ENCODE measurements around the gene PANK4. TPM values are rescaled to one million over a fixed set of nuclear protein-coding genes. Genes with fewer than 3 reads are reported as not detected.

The PANK4 gene
- total and polyA plus RNA-seq, 9 donors, result 19.7 to 30.2 (median 22.5) TPM

- Histone ChIP-seq H3K27me3 (ENCODE audit: control insufficient read depth, insufficient read depth, low read length) (no peaks in the 10 kb centered on the region), H3K9me3 (replicated peaks; ENCODE audit: control insufficient read depth, low read depth, low read length) (no peaks in the 10 kb centered on the region), H3K4me3 (ENCODE audit: low read length) (no peak overlapping the region), H3K4me1 (ENCODE audit: control insufficient read depth, insufficient read depth, low read length) (peaks cover 15% of the 10 kb centered on the region), H3K27ac (ENCODE audit: low read length) (no peak overlapping the region), H3K36me3 (ENCODE audit: control insufficient read depth, insufficient read depth, low read length) (peaks cover 78% of the 10 kb centered on the region)
- DNase-seq, result no peak
- WGBS (ENCODE audit: insufficient coverage), result 91% methylated on average over 27 of the region's 27 CpGs
Measured at GRCh38 chr1:2510366-2511155, 15.8 kb downstream of the PANK4 start.

GRCh38 chr1:2509589-2509988, 16.8 kb downstream of the PANK4 start:
- H3K4me3 ChIP-seq (ENCODE audit: low read length), result no peak overlapping the region
- H3K27ac ChIP-seq (ENCODE audit: low read length), result no peak overlapping the region
- no peaks in the 10 kb centered on the region for H3K27me3 ChIP-seq (ENCODE audit: control insufficient read depth, insufficient read depth, low read length)
- no peaks in the 10 kb centered on the region for H3K9me3 ChIP-seq (replicated peaks; ENCODE audit: control insufficient read depth, low read depth, low read length)
- 87% methylated on average over 11 of the region's 11 CpGs for WGBS (ENCODE audit: insufficient coverage)
- DNase-seq, result no peak
- H3K36me3 ChIP-seq (ENCODE audit: control insufficient read depth, insufficient read depth, low read length), result peaks cover 68% of the 10 kb centered on the region
- H3K4me1 ChIP-seq (ENCODE audit: control insufficient read depth, insufficient read depth, low read length), result peaks cover 24% of the 10 kb centered on the region

GRCh38 chr1:2508751-2509150, 17.6 kb downstream of the PANK4 start:
- H3K27me3 ChIP-seq (ENCODE audit: control insufficient read depth, insufficient read depth, low read length), result peaks cover 7% of the 10 kb centered on the region
- H3K27ac ChIP-seq (ENCODE audit: low read length), result no peak overlapping the region
- DNase-seq, result no peak
- no peaks in the 10 kb centered on the region for H3K9me3 ChIP-seq (replicated peaks; ENCODE audit: control insufficient read depth, low read depth, low read length)
- H3K4me3 ChIP-seq (ENCODE audit: low read length), result no peak overlapping the region
- peaks cover 33% of the 10 kb centered on the region for H3K4me1 ChIP-seq (ENCODE audit: control insufficient read depth, insufficient read depth, low read length)
- H3K36me3 ChIP-seq (ENCODE audit: control insufficient read depth, insufficient read depth, low read length), result peaks cover 62% of the 10 kb centered on the region
- 89% methylated on average over 25 of the region's 29 CpGs for WGBS (ENCODE audit: insufficient coverage)

- H3K4me3 ChIP-seq (ENCODE audit: low read length), result no peak overlapping the region
- WGBS (ENCODE audit: insufficient coverage), result 80% methylated on average over 16 of the region's 24 CpGs
- H3K27me3 ChIP-seq (ENCODE audit: control insufficient read depth, insufficient read depth, low read length), result peaks cover 8% of the 10 kb centered on the region
- H3K27ac ChIP-seq (ENCODE audit: low read length), result no peak overlapping the region
- no peaks in the 10 kb centered on the region for H3K9me3 ChIP-seq (replicated peaks; ENCODE audit: control insufficient read depth, low read depth, low read length)
- no peak for DNase-seq
- H3K4me1 ChIP-seq (ENCODE audit: control insufficient read depth, insufficient read depth, low read length), result peaks cover 38% of the 10 kb centered on the region
- peaks cover 56% of the 10 kb centered on the region for H3K36me3 ChIP-seq (ENCODE audit: control insufficient read depth, insufficient read depth, low read length)
Measured at GRCh38 chr1:2508180-2508579, 18.2 kb downstream of the PANK4 start.

GRCh38 chr1:2507744-2508155, 18.6 kb downstream of the PANK4 start:
- no peak for DNase-seq
- 88% methylated on average over 2 of the region's 6 CpGs for WGBS (ENCODE audit: insufficient coverage)
- Histone ChIP-seq H3K4me3 (ENCODE audit: low read length) (no peak overlapping the region), H3K27ac (ENCODE audit: low read length) (no peak overlapping the region), H3K4me1 (ENCODE audit: control insufficient read depth, insufficient read depth, low read length) (peaks cover 43% of the 10 kb centered on the region), H3K9me3 (replicated peaks; ENCODE audit: control insufficient read depth, low read depth, low read length) (no peaks in the 10 kb centered on the region), H3K27me3 (ENCODE audit: control insufficient read depth, insufficient read depth, low read length) (peaks cover 10% of the 10 kb centered on the region), H3K36me3 (ENCODE audit: control insufficient read depth, insufficient read depth, low read length) (peaks cover 52% of the 10 kb centered on the region)

DNA sequence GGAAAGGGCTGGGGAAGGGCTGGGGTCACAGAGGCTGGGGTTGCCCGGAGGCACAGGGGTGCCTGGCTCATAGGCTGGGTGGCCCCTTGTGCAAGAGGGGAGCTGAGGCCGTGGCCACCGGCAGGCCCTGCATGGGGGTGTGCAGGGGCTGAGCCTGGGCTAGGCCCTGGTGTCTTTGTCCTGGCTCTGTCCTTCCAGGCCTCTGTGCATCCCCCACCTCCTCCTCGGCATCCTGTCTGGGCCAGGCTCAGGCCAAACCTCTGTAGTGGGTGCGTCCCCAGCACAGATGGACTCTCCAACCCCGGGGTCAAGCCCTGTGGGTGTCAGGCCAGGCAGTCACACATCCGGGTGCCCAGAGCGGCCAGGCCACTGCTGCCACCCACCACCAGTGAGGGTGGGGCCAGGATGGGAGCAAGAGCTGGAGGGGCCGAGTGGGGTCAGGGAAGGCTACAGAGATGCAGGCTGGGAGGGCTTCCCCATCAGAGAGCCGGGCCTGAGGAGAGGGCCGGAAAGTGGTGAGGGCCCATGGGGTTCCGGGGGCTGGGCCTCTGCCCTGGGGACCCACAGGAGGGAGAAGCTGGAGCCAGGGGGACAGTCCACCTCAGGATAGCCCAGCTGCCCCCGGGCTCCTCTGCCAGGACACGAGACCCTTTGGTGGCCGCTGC, 19.4 kb downstream of the PANK4 start:
- H3K27ac ChIP-seq (ENCODE audit: low read length), result no peak overlapping the region
- peaks cover 49% of the 10 kb centered on the region for H3K4me1 ChIP-seq (ENCODE audit: control insufficient read depth, insufficient read depth, low read length)
- H3K4me3 ChIP-seq (ENCODE audit: low read length), result no peak overlapping the region
- peaks cover 45% of the 10 kb centered on the region for H3K36me3 ChIP-seq (ENCODE audit: control insufficient read depth, insufficient read depth, low read length)
- WGBS (ENCODE audit: insufficient coverage), result 58% methylated on average over 15 of the region's 15 CpGs
- H3K9me3 ChIP-seq (replicated peaks; ENCODE audit: control insufficient read depth, low read depth, low read length), result no peaks in the 10 kb centered on the region
- no peak for DNase-seq
- H3K27me3 ChIP-seq (ENCODE audit: control insufficient read depth, insufficient read depth, low read length), result peaks cover 10% of the 10 kb centered on the region

DNA sequence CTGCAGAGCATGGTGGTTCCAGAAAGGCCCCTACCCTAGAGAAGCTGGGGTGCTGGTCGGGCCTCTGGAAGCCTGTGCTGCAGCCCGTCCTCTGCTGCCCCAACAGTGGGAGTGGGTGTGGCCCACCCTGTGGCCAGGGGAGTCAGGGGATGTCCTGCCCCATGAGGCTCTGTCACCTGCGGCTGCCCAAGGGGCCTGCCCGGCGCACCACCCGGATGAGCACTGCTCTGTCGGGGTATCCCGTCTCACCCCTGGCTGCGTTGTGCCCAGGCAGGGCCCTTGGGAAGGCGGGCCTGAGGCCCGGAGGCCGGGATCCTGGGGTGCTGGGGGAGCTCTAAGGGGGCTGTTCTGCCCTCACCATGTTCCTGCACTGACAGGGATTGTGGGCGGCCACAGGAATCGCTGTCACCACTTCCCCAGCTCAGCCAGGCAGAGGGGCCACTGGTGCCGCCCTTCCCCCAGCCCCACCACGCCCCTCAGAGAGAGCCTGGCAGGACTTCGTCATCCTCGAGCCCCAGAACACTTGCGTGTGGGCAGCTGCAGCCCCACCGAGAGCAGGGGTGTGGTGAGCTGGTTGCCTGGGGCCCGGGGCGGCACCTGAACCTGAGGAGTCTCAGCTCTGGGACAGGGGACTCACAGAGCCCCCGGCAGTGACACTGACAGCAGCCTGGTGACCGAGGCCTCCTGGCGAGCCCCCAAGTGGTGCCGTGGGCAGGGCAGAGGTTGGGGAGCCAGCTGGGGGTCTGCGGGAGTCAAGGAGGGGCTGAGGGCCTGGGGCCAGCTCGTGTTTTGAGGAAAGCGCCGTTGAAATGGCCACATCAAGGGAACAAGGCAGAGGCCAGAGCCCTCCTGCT, 20.2 kb downstream of the PANK4 start:
- WGBS (ENCODE audit: insufficient coverage), result 48% methylated on average over 25 of the region's 30 CpGs
- Histone ChIP-seq H3K27ac (ENCODE audit: low read length) (no peak overlapping the region), H3K9me3 (replicated peaks; ENCODE audit: control insufficient read depth, low read depth, low read length) (no peaks in the 10 kb centered on the region), H3K36me3 (ENCODE audit: control insufficient read depth, insufficient read depth, low read length) (peaks cover 37% of the 10 kb centered on the region), H3K4me1 (ENCODE audit: control insufficient read depth, insufficient read depth, low read length) (peaks cover 56% of the 10 kb centered on the region), H3K27me3 (ENCODE audit: control insufficient read depth, insufficient read depth, low read length) (peaks cover 10% of the 10 kb centered on the region), H3K4me3 (ENCODE audit: low read length) (no peak overlapping the region)
- DNase-seq, result no peak

GRCh38 chr1:2505461-2505994, 20.9 kb downstream of the PANK4 start:
- no peak overlapping the region for H3K27ac ChIP-seq (ENCODE audit: low read length)
- H3K4me1 ChIP-seq (ENCODE audit: control insufficient read depth, insufficient read depth, low read length), result peaks cover 61% of the 10 kb centered on the region
- no peak overlapping the region for H3K4me3 ChIP-seq (ENCODE audit: low read length)
- peaks cover 10% of the 10 kb centered on the region for H3K27me3 ChIP-seq (ENCODE audit: control insufficient read depth, insufficient read depth, low read length)
- WGBS (ENCODE audit: insufficient coverage), result 59% methylated on average over 14 of the region's 21 CpGs
- peaks cover 30% of the 10 kb centered on the region for H3K36me3 ChIP-seq (ENCODE audit: control insufficient read depth, insufficient read depth, low read length)
- no peaks in the 10 kb centered on the region for H3K9me3 ChIP-seq (replicated peaks; ENCODE audit: control insufficient read depth, low read depth, low read length)
- DNase-seq, result no peak

GRCh38 chr1:2504949-2505272, 21.5 kb downstream of the PANK4 start:
- no peaks in the 10 kb centered on the region for H3K9me3 ChIP-seq (replicated peaks; ENCODE audit: control insufficient read depth, low read depth, low read length)
- 40% methylated on average over 21 of the region's 22 CpGs for WGBS (ENCODE audit: insufficient coverage)
- H3K4me1 ChIP-seq (ENCODE audit: control insufficient read depth, insufficient read depth, low read length), result peaks cover 68% of the 10 kb centered on the region
- H3K36me3 ChIP-seq (ENCODE audit: control insufficient read depth, insufficient read depth, low read length), result peaks cover 24% of the 10 kb centered on the region
- H3K4me3 ChIP-seq (ENCODE audit: low read length), result no peak overlapping the region
- DNase-seq, result no peak
- no peak overlapping the region for H3K27ac ChIP-seq (ENCODE audit: low read length)
- peaks cover 10% of the 10 kb centered on the region for H3K27me3 ChIP-seq (ENCODE audit: control insufficient read depth, insufficient read depth, low read length)
